Pulmonary artery endothelial cell (primary cell): ENCODE measurements around the gene CFAP99. TPM values are rescaled to one million over a fixed set of nuclear protein-coding genes. Genes with fewer than 3 reads are reported as not detected.

ENCODE experiments used
- DNase-seq: peaks from one replicate; pipeline ENCODE4 v3.0.0-alpha.2; 2011; ENCODE audit warnings: low read depth, low spot score
- total RNA-seq: library from RNA; depleted of rRNA; stranded (reverse); fragments of >200 nt; gene quantifications from 2 replicates; pipeline ENCODE4 v1.2.3, GENCODE V29; 2014

The CFAP99 gene
- total RNA-seq, 1 donor from 2014 or later, result not detected

DNA sequence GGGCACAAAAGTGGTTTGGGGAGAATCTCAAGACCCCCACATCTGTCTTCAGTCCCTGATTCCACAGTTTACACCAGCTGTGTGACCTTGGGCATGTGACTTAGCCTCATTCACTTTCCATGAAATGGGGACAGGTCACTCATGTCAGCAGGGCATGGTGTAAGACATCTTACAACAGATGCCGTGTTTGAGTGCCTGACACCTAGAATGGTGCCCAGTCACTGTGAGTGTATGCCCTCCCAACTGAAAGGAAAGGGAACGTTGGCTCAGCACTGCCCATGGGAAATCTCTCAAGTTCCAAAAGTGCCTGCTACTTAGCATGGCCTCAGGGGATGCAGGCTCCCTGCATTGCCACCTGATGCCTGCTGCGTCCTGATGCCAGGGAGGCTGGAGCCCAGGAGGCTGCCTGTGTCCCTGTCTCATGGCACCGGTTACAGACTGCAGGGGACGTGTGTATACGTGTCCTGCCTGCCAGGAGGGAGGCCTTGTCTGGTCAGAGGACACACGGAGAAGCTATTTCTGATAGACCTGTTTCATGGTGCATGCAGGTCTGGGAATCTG lies 82.4 kb downstream of the CFAP99 start:
- no peak for DNase-seq

DNA sequence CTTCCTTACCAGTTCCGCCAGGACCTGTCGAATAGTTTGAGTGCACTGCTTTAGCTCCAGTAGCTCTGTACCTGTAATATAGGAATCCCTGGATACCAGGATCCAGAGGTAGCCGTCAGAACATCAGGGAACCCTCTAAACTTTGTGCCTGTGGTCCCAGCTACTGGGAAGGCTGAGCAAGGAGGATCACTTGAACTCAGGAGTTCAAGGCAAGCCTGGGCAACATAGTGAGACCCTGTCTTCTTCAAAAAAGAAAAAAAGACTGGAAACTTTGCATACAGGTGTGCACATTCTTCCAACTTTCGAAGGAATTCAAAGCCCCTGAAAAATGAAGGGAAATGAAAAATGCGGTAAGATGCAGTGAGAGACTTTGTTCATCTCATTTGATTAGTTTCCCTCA lies 85.1 kb downstream of the CFAP99 start:
- no peak for DNase-seq

DNA sequence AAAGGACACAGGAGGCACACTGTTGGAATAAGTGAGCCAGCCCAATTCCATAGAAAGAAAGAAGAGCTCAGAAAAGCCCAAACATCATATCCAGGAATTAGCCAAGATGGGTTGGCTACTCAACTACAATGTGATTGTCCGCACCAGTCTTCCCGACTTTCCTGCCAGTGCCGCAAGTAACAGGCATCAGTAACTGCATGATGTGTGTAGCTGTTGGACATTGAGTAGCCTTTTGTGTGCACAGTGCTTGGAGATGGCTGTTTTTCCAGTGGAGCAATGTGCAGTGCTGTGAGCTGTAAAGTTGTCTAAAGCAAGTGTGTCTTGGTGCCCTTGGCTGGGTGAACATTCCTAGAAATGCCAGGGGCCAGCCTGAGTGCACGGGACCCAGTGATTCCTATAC lies 88.5 kb downstream of the CFAP99 start:
- no peak for DNase-seq

DNA sequence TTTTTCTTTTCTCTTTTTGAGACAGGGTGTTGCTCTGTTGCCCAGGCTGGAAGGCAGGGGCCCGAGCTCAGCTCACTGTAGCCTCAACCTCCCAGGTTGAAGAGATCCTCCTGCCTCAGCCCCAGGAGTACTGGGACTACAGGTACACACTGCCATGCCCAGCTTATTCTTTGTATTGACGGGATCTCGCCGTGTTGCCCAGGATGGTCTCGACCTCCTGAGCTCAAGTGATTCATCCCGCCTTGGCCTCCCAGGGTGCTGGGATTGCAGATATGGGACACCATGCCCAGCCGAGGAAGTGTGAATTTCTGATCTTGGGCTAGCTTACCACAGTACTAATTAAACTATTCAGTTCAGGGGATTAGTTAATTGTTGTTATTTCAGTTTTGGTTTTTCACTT lies 89.1 kb downstream of the CFAP99 start:
- DNase-seq, result no peak

DNA sequence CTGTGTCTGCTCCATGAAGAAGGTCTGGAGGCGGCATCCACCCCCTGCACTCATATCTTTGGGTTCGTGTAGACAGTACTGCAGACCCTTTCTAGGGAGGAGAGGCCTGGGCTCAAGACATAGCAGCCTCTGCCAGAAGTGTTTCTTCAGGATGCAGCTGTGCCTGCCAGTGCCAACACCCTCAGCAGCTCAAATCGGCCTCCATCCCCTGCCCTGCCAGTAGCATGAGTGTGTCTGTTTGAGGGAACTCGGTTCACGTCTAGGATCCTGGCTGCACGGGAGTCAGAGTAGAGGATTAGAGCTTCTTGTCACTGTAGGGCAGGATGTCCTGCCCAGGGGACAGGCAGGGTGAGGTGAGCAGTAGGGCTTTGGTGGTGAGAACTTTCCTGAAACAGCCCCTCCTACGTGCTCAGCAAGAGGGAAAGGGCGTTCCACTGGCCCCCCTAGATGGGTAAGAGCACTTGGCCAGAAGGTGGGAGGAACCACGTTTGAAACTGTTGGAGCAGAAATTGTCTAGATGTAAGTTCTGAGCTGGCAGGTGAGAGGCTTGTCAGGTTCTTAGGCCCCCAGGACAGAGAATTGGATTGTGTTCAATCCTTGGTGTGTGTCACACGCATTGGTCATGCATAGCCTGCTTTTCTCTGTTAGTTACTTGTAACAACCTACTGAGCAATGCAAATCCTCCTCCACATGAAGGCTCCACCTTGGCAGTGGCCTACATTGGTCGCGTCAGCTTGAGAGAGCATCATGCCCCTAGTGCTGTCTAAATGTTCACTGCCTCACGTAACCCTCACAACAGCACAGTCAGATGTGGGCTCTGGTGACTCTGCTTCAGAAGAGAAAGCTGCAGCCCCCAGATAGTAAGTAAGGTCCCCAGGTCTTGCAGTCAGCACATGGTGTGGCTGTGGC lies 91.8 kb downstream of the CFAP99 start:
- DNase-seq, result no peak

GRCh38 chr4:2511645-2512131 lies 92.9 kb downstream of the CFAP99 start:
- DNase-seq, result no peak

Other genes with a start within 250 kb of the CFAP99 start
- 9.0 and 16.8 TPM in 2 replicates for gene HAUS3, start 176.8 kb upstream of the CFAP99 start, total RNA-seq
- gene POLN, start 176.8 kb upstream of the CFAP99 start, total RNA-seq, result 2.0 and 4.8 TPM in 2 replicates
- 66.5 and 74.8 TPM in 2 replicates for gene MXD4, start 156.8 kb upstream of the CFAP99 start, total RNA-seq
- 10.8 and 12.3 TPM in 2 replicates for gene ZFYVE28, start 310 bp upstream of the CFAP99 start, total RNA-seq
- 50.8 and 54.3 TPM in 2 replicates for gene RNF4, start 50.2 kb downstream of the CFAP99 start, total RNA-seq
- 7.0 and 7.7 TPM in 2 replicates for gene FAM193A, start 117.7 kb downstream of the CFAP99 start, total RNA-seq